Vagina (tissue), 2 donors: Measurements from ENCODE around the gene PDE4D. TPM values are rescaled to one million over a fixed set of nuclear protein-coding genes. Genes with fewer than 3 reads are reported as not detected.

Source experiments
- DNase-seq, 2 donors: peaks; one replicate each; pipeline ENCODE4 v3.0.0-alpha.2; 2017; ENCODE audit errors: extremely low spot score in 2 of 2
- H3K27ac ChIP-seq: fragments of 200-600 bp; sonication (generic); one replicate; pipeline ENCODE4 v1.5.1; 2019
- H3K27me3 ChIP-seq: fragments of 200-600 bp; sonication (generic); one replicate; pipeline ENCODE4 v1.5.1; 2019
- H3K36me3 ChIP-seq, 2 donors: fragments of 200-600 bp; sonication (generic); one replicate each; pipeline ENCODE4 v1.5.1; 2017 to 2019
- H3K4me1 ChIP-seq: fragments of 200-600 bp; sonication (generic); one replicate; pipeline ENCODE4 v1.5.1; 2019
- H3K4me3 ChIP-seq, 2 donors: fragments of 200-600 bp; sonication (generic); 1 replicate in 1 of 2; 2 replicates in 1 of 2; pipeline ENCODE4 v1.5.1; 2016 to 2019
- H3K9me3 ChIP-seq: fragments of 200-600 bp; sonication (generic); one replicate; pipeline ENCODE4 v1.5.1; 2019
- CTCF ChIP-seq, 3 experiments: fragments of 450-650 bp in 2 of 3; fragments of 200-600 bp in 1 of 3; sonication (generic) in 1 of 3; IDR thresholded peaks; one replicate each; pipeline ENCODE4 v1.5.1; 2017 to 2019; ENCODE audit warnings: antibody characterized with exemption in 3 of 3, mild to moderate bottlenecking in 2 of 3, moderate library complexity in 2 of 3
- POLR2A ChIP-seq, 2 donors: fragments of 450-650 bp; IDR thresholded peaks; one replicate each; pipeline ENCODE4 v1.6.1; 2017; ENCODE audit warnings: antibody characterized with exemption in 2 of 2, mild to moderate bottlenecking in 2 of 2, moderate library complexity in 2 of 2
- POLR2AphosphoS5 ChIP-seq, 2 donors: sonication (generic); formaldehyde crosslinking; IDR thresholded peaks; one replicate each; pipeline ENCODE4 v1.9.0; 2017; ENCODE audit warnings: antibody characterized with exemption in 2 of 2, mild to moderate bottlenecking in 2 of 2, low read depth in 1 of 2; ENCODE audit not compliant: insufficient read depth in 1 of 2
- intact Hi-C: fragments of 100-400 bp; cut with DNase I; formaldehyde crosslinking; loops from one replicate; pipeline ENCODE4 v1.15.1; 2023
- total RNA-seq: library from RNA; depleted of rRNA; stranded (reverse); fragments of >200 nt; gene quantifications from one replicate; pipeline ENCODE4 v1.2.3, GENCODE V29; 2016

Gene PDE4D
- total RNA-seq, 1 donor from 2014 or later, result 86.9 TPM

GRCh38 chr5:59568161-59568560, 325.4 kb downstream of the PDE4D start:
- no peak for TF ChIP-seq POLR2A (IDR thresholded peaks at IDR 0.05)
- no peak for TF ChIP-seq POLR2AphosphoS5 (IDR thresholded peaks at IDR 0.05; ENCODE audit: insufficient read depth in 1 of 2, low read depth in 1 of 2)
- TF ChIP-seq CTCF (IDR thresholded peaks at IDR 0.05), result no peak

GRCh38 chr5:59565551-59565950, 328.0 kb downstream of the PDE4D start:
- Histone ChIP-seq H3K36me3 (no peaks in the 10 kb centered on the region), H3K27ac (no peak overlapping the region), H3K27me3 (no peaks in the 10 kb centered on the region), H3K4me1 (no peaks in the 10 kb centered on the region), H3K9me3 (no peaks in the 10 kb centered on the region), H3K4me3 (no peak overlapping the region)
- no peak for DNase-seq
- no peak for TF ChIP-seq POLR2A (IDR thresholded peaks at IDR 0.05)
- no peak for TF ChIP-seq CTCF (IDR thresholded peaks at IDR 0.05)
- no peak for TF ChIP-seq POLR2AphosphoS5 (IDR thresholded peaks at IDR 0.05; ENCODE audit: insufficient read depth in 1 of 2, low read depth in 1 of 2)
- intact Hi-C loops, result no loop called here

More at GRCh38 chr5:59568161-59568560, 325.4 kb downstream of the PDE4D start:
- no peak overlapping the region for H3K27ac ChIP-seq
- no peak for DNase-seq
- intact Hi-C loops, result no loop called here
- no peaks in the 10 kb centered on the region for H3K27me3 ChIP-seq
- H3K4me1 ChIP-seq, result no peaks in the 10 kb centered on the region
- H3K36me3 ChIP-seq, result no peaks in the 10 kb centered on the region
- H3K4me3 ChIP-seq, result no peak overlapping the region
- no peaks in the 10 kb centered on the region for H3K9me3 ChIP-seq

- DNase-seq, result no peak
- no peaks in the 10 kb centered on the region for H3K9me3 ChIP-seq
- H3K27ac ChIP-seq, result no peak overlapping the region
- TF ChIP-seq POLR2A (IDR thresholded peaks at IDR 0.05) (no peak), POLR2AphosphoS5 (IDR thresholded peaks at IDR 0.05; ENCODE audit: insufficient read depth in 1 of 2, low read depth in 1 of 2) (no peak), CTCF (IDR thresholded peaks at IDR 0.05) (no peak)
- no peaks in the 10 kb centered on the region for H3K27me3 ChIP-seq
- no peaks in the 10 kb centered on the region for H3K36me3 ChIP-seq
- intact Hi-C loops, result no loop called here
- no peaks in the 10 kb centered on the region for H3K4me1 ChIP-seq
- H3K4me3 ChIP-seq, result no peak overlapping the region
Observed at GRCh38 chr5:59564895-59565294, 328.6 kb downstream of the PDE4D start.

- no peak overlapping the region for H3K27ac ChIP-seq
- intact Hi-C loops, result no loop called here
- no peaks in the 10 kb centered on the region for H3K9me3 ChIP-seq
- no peak overlapping the region for H3K4me3 ChIP-seq
- no peaks in the 10 kb centered on the region for H3K27me3 ChIP-seq
- H3K36me3 ChIP-seq, result no peaks in the 10 kb centered on the region
- TF ChIP-seq CTCF (IDR thresholded peaks at IDR 0.05), result no peak
- TF ChIP-seq POLR2AphosphoS5 (IDR thresholded peaks at IDR 0.05; ENCODE audit: insufficient read depth in 1 of 2, low read depth in 1 of 2), result no peak
- no peak for TF ChIP-seq POLR2A (IDR thresholded peaks at IDR 0.05)
- H3K4me1 ChIP-seq, result no peaks in the 10 kb centered on the region
- DNase-seq, result no peak
Observed at GRCh38 chr5:59562756-59563389, 330.7 kb downstream of the PDE4D start.

- Histone ChIP-seq H3K4me1 (no peaks in the 10 kb centered on the region), H3K9me3 (no peaks in the 10 kb centered on the region), H3K4me3 (no peak overlapping the region), H3K27ac (no peak overlapping the region), H3K36me3 (no peaks in the 10 kb centered on the region), H3K27me3 (no peaks in the 10 kb centered on the region)
- TF ChIP-seq CTCF (IDR thresholded peaks at IDR 0.05) (no peak), POLR2A (IDR thresholded peaks at IDR 0.05) (no peak), POLR2AphosphoS5 (IDR thresholded peaks at IDR 0.05; ENCODE audit: insufficient read depth in 1 of 2, low read depth in 1 of 2) (no peak)
- intact Hi-C loops, result no loop called here
- no peak for DNase-seq
Observed at GRCh38 chr5:59560553-59560952, 333.0 kb downstream of the PDE4D start.
